AG09319 (cell line): Measurements from ENCODE around the gene ACADS.

ENCODE experiments used
- DNase-seq: peaks from one replicate; pipeline ENCODE4 v3.0.0-alpha.2; 2010; ENCODE audit warnings: low read depth; ENCODE audit errors: extremely low read depth
- CTCF ChIP-seq: IDR thresholded peaks from 2 replicates; pipeline ENCODE4 v1.5.1; 2011; ENCODE audit warnings: low read depth, mild to moderate bottlenecking, inconsistent platforms, low read length, moderate library complexity

The ACADS gene

GRCh38 chr12:120711411-120711810 lies 14.2 kb upstream of the ACADS start:
- no peak for TF ChIP-seq CTCF
- DNase-seq = no peak

GRCh38 chr12:120712610-120713009 lies 13.0 kb upstream of the ACADS start:
- no peak for TF ChIP-seq CTCF
- DNase-seq = no peak

GRCh38 chr12:120713861-120714482 lies 11.7 kb upstream of the ACADS start:
- TF ChIP-seq CTCF = peak; percentile 83
- DNase-seq = peak; percentile 52

GRCh38 chr12:120718055-120718454 lies 7.6 kb upstream of the ACADS start:
- no peak for TF ChIP-seq CTCF
- DNase-seq = no peak

- no peak for TF ChIP-seq CTCF
- no peak for DNase-seq
These were observed 6.6 kb upstream of the ACADS start for GRCh38 chr12:120719072-120719471.

GRCh38 chr12:120719496-120720233 lies 6.0 kb upstream of the ACADS start:
- no peak for DNase-seq
- TF ChIP-seq CTCF = no peak

GRCh38 chr12:120720234-120720986 lies 5.2 kb upstream of the ACADS start:
- DNase-seq = peak; percentile 35
- TF ChIP-seq CTCF = no peak
